ENCODE data around the gene JUN. TPM values are rescaled to one million over a fixed set of nuclear protein-coding genes. Genes with fewer than 3 reads are reported as not detected.

The JUN gene
- total RNA-seq, 4 donors from 2014 or later = 77.7 to 126 (median 111) TPM

- DNase-seq (ENCODE audit: extremely low spot score) = no peak
- H3K4me3 ChIP-seq = no peak overlapping the region
- H3K4me1 ChIP-seq = peaks cover 0 to 7% (median 0%) of the 10 kb centered on the region in 4 donors
- H3K27ac ChIP-seq (replicated peaks in 1 of 4) = no peak overlapping the region
- peaks cover 0 to 13% (median 5%) of the 10 kb centered on the region in 4 donors for H3K9me3 ChIP-seq
- no peaks in the 10 kb centered on the region for H3K36me3 ChIP-seq
- TF ChIP-seq POLR2AphosphoS5 (IDR thresholded peaks at IDR 0.05) = no peak
- TF ChIP-seq EP300 (IDR thresholded peaks at IDR 0.05) = no peak
- TF ChIP-seq POLR2A (IDR thresholded peaks at IDR 0.05; ENCODE audit: low read depth) = no peak
- no peak for TF ChIP-seq CTCF (IDR thresholded peaks at IDR 0.05)
- intact Hi-C loops (cut with DNase I) = no loop called here
- H3K27me3 ChIP-seq = no peaks in the 10 kb centered on the region
Observed at GRCh38 chr1:58827298-58827697, 43.5 kb upstream of the JUN start.

- TF ChIP-seq CTCF (IDR thresholded peaks at IDR 0.05) = no peak
- TF ChIP-seq POLR2A (IDR thresholded peaks at IDR 0.05; ENCODE audit: low read depth) = no peak
- no peak for TF ChIP-seq POLR2AphosphoS5 (IDR thresholded peaks at IDR 0.05)
- TF ChIP-seq EP300 (IDR thresholded peaks at IDR 0.05) = no peak
- Histone ChIP-seq H3K4me3 (no peak overlapping the region), H3K9me3 (peaks cover 0 to 13% (median 5%) of the 10 kb centered on the region in 4 donors), H3K27me3 (no peaks in the 10 kb centered on the region), H3K4me1 (peaks cover 0 to 7% (median 0%) of the 10 kb centered on the region in 4 donors), H3K36me3 (no peaks in the 10 kb centered on the region), H3K27ac (replicated peaks in 1 of 4) (no peak overlapping the region)
- intact Hi-C loops (cut with DNase I) = no loop called here
- DNase-seq (ENCODE audit: extremely low spot score) = no peak
- WGBS = 68% methylated on average over 5 of the region's 5 CpGs
Observed at GRCh38 chr1:58824753-58825389, 41.0 kb upstream of the JUN start.

- no peak overlapping the region for H3K4me3 ChIP-seq
- DNase-seq (ENCODE audit: extremely low spot score) = no peak
- no peak overlapping the region for H3K27ac ChIP-seq (replicated peaks in 1 of 4)
- intact Hi-C loops (cut with DNase I) = no loop called here
- peaks cover 0 to 7% (median 0%) of the 10 kb centered on the region in 4 donors for H3K4me1 ChIP-seq
- TF ChIP-seq POLR2A (IDR thresholded peaks at IDR 0.05; ENCODE audit: low read depth) (no peak), EP300 (IDR thresholded peaks at IDR 0.05) (no peak), CTCF (IDR thresholded peaks at IDR 0.05) (no peak), POLR2AphosphoS5 (IDR thresholded peaks at IDR 0.05) (no peak)
- no peaks in the 10 kb centered on the region for H3K36me3 ChIP-seq
- peaks cover 0 to 13% (median 5%) of the 10 kb centered on the region in 4 donors for H3K9me3 ChIP-seq
- 64% methylated on average over 4 of the region's 4 CpGs for WGBS
- no peaks in the 10 kb centered on the region for H3K27me3 ChIP-seq
Observed at GRCh38 chr1:58823481-58824010, 39.7 kb upstream of the JUN start.

GRCh38 chr1:58821309-58821708 is 37.5 kb upstream of the JUN start:
- intact Hi-C loops (cut with DNase I) = no loop called here
- H3K9me3 ChIP-seq = no peaks in the 10 kb centered on the region
- 89% methylated on average over 4 of the region's 4 CpGs for WGBS
- no peak overlapping the region for H3K27ac ChIP-seq (replicated peaks in 1 of 4)
- DNase-seq (ENCODE audit: extremely low spot score) = no peak
- no peak overlapping the region for H3K4me3 ChIP-seq
- TF ChIP-seq CTCF (IDR thresholded peaks at IDR 0.05) (no peak), EP300 (IDR thresholded peaks at IDR 0.05) (no peak), POLR2AphosphoS5 (IDR thresholded peaks at IDR 0.05) (no peak), POLR2A (IDR thresholded peaks at IDR 0.05; ENCODE audit: low read depth) (no peak)
- no peaks in the 10 kb centered on the region for H3K27me3 ChIP-seq
- no peaks in the 10 kb centered on the region for H3K36me3 ChIP-seq
- H3K4me1 ChIP-seq = peaks cover 8 to 15% (median 9%) of the 10 kb centered on the region in 4 donors

Measured in esophagus muscularis mucosa (tissue), 4 donors.